DMS114 treated with DMSO at 0.1 percent for 48 hours (cell line): ENCODE measurements around the gene SIRPA.

Experiments
- DNase-seq: peaks from one replicate; lab custom pipeline; 2025; ENCODE audit not compliant: unreplicated experiment; lab: John Stamatoyannopoulos, UW

Gene SIRPA

GRCh38 chr20:1887321-1887720 is 7.9 kb upstream of the SIRPA start:
- DNase-seq = no peak

GRCh38 chr20:1887756-1888155 is 7.5 kb upstream of the SIRPA start:
- no peak for DNase-seq

GRCh38 chr20:1888796-1889463 is 6.3 kb upstream of the SIRPA start:
- DNase-seq = no peak

- DNase-seq = no peak
Observed at GRCh38 chr20:1890469-1891262, 4.5 kb upstream of the SIRPA start.

GRCh38 chr20:1891263-1892118 is 3.7 kb upstream of the SIRPA start:
- DNase-seq = no peak

- no peak for DNase-seq
Observed at GRCh38 chr20:1892119-1892385, 3.2 kb upstream of the SIRPA start.

GRCh38 chr20:1893721-1894470 is 1.3 kb upstream of the SIRPA start:
- no peak for DNase-seq

GRCh38 chr20:1894471-1894950 is 696 bp upstream of the SIRPA start:
- no peak for DNase-seq

GRCh38 chr20:1895674-1896483 is 672 bp downstream of the SIRPA start:
- DNase-seq = no peak

GRCh38 chr20:1896484-1897258 is 1.5 kb downstream of the SIRPA start:
- no peak for DNase-seq

- no peak for DNase-seq
Observed at GRCh38 chr20:1897541-1897940, 2.3 kb downstream of the SIRPA start.

- no peak for DNase-seq
Observed at GRCh38 chr20:1897965-1898464, 2.8 kb downstream of the SIRPA start.

GRCh38 chr20:1898482-1899240 is 3.5 kb downstream of the SIRPA start:
- no peak for DNase-seq

- DNase-seq = no peak
Observed at GRCh38 chr20:1899241-1899525, 4.0 kb downstream of the SIRPA start.

GRCh38 chr20:1900321-1900801 is 5.2 kb downstream of the SIRPA start:
- DNase-seq = peak; percentile 60

GRCh38 chr20:1901704-1902103 is 6.5 kb downstream of the SIRPA start:
- DNase-seq = no peak

- DNase-seq = no peak
Observed at GRCh38 chr20:1902188-1902587, 7.0 kb downstream of the SIRPA start.

GRCh38 chr20:1904135-1904534 is 8.9 kb downstream of the SIRPA start:
- DNase-seq = no peak

- DNase-seq = no peak
Observed at GRCh38 chr20:1905009-1905408, 9.8 kb downstream of the SIRPA start.
